Thyroid gland (tissue), 4 donors: Measurements from ENCODE around the gene BAZ2A.

Experiments
- POLR2A ChIP-seq, 2 donors: fragments of 450-650 bp; IDR thresholded peaks; one replicate each; pipeline ENCODE4 v1.6.1; 2017; ENCODE audit warnings: antibody characterized with exemption in 2 of 2, mild to moderate bottlenecking in 2 of 2, moderate library complexity in 1 of 2
- TF ChIP-seq, protein P1 (sequence below), 6 experiments: fragments of 200-600 bp in 3 of 6; fragments of 450-650 bp in 3 of 6; sonication (generic) in 3 of 6; IDR thresholded peaks; one replicate each; pipeline ENCODE4 v1.5.1; 2016 to 2019; ENCODE audit warnings: antibody characterized with exemption in 6 of 6, mild to moderate bottlenecking in 2 of 6, inconsistent platforms in 1 of 6, moderate library complexity in 1 of 6

GRCh38 chr12:56632701-56633467, 2.8 kb upstream of the BAZ2A start:
- TF ChIP-seq, protein P1, sequence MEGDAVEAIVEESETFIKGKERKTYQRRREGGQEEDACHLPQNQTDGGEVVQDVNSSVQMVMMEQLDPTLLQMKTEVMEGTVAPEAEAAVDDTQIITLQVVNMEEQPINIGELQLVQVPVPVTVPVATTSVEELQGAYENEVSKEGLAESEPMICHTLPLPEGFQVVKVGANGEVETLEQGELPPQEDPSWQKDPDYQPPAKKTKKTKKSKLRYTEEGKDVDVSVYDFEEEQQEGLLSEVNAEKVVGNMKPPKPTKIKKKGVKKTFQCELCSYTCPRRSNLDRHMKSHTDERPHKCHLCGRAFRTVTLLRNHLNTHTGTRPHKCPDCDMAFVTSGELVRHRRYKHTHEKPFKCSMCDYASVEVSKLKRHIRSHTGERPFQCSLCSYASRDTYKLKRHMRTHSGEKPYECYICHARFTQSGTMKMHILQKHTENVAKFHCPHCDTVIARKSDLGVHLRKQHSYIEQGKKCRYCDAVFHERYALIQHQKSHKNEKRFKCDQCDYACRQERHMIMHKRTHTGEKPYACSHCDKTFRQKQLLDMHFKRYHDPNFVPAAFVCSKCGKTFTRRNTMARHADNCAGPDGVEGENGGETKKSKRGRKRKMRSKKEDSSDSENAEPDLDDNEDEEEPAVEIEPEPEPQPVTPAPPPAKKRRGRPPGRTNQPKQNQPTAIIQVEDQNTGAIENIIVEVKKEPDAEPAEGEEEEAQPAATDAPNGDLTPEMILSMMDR (IDR thresholded peaks at IDR 0.05), result no peak
- no peak for TF ChIP-seq POLR2A (IDR thresholded peaks at IDR 0.05)
